HG03159 (cell line): ENCODE results near the gene LGR4.
"Not testable (repeated sequence)": the region's sequence is repeated elsewhere in the genome, so short reads cannot be mapped to it uniquely, and the experiment has no call there.

Source experiments
- ATAC-seq: cut with Tn5 transposase; IDR thresholded peaks from one replicate; pipeline ENCODE4 v1.9.1; 2021; ENCODE audit warnings: mild to moderate bottlenecking, moderate library complexity; ENCODE audit not compliant: unreplicated experiment

LGR4 gene

GRCh38 chr11:27472398-27473016 is at the start of gene LGR4:
LGR4 (minus strand) TSS chr11:27472790; CDS start chr11:27472302, 488 bp downstream.
- ATAC-seq, result peak; percentile 73

GRCh38 chr11:27520226-27520625 is 47.6 kb upstream of the LGR4 start:
- ATAC-seq, result no peak

GRCh38 chr11:27518518-27518917 is 45.9 kb upstream of the LGR4 start:
- ATAC-seq, result no peak

- ATAC-seq, result not testable (repeated sequence)
Measured at GRCh38 chr11:27517490-27517889, 44.9 kb upstream of the LGR4 start.

- ATAC-seq, result no peak
Measured at GRCh38 chr11:27514558-27514957, 42.0 kb upstream of the LGR4 start.

GRCh38 chr11:27514076-27514475 is 41.5 kb upstream of the LGR4 start:
- ATAC-seq, result no peak

- no peak for ATAC-seq
Measured at GRCh38 chr11:27513389-27513788, 40.8 kb upstream of the LGR4 start.

- no peak for ATAC-seq
Measured at GRCh38 chr11:27512238-27512637, 39.6 kb upstream of the LGR4 start.

GRCh38 chr11:27509908-27510307 is 37.3 kb upstream of the LGR4 start:
- ATAC-seq, result no peak

- ATAC-seq, result no peak
Measured at GRCh38 chr11:27507557-27508322, 35.1 kb upstream of the LGR4 start.

- ATAC-seq, result peak; percentile 98
Measured at GRCh38 chr11:27506200-27507182, 33.9 kb upstream of the LGR4 start, which contains the start of gene LIN7C. LIN7C (minus strand) TSS chr11:27506769; CDS start chr11:27506752, 17 bp downstream.

- ATAC-seq, result peak; percentile 1
Measured at GRCh38 chr11:27505781-27506180, 33.2 kb upstream of the LGR4 start.

GRCh38 chr11:27504205-27504604 is 31.6 kb upstream of the LGR4 start:
- no peak for ATAC-seq

GRCh38 chr11:27501100-27501499 is 28.5 kb upstream of the LGR4 start:
- no peak for ATAC-seq

GRCh38 chr11:27497911-27498310 is 25.3 kb upstream of the LGR4 start:
- ATAC-seq, result no peak

GRCh38 chr11:27497284-27497866 is 24.8 kb upstream of the LGR4 start:
- peak; percentile 73 for ATAC-seq

- ATAC-seq, result no peak
Measured at GRCh38 chr11:27496461-27496860, 23.9 kb upstream of the LGR4 start.

GRCh38 chr11:27495710-27496300 is 23.2 kb upstream of the LGR4 start:
- no peak for ATAC-seq

GRCh38 chr11:27489092-27489491 is 16.5 kb upstream of the LGR4 start:
- no peak for ATAC-seq

GRCh38 chr11:27487706-27488105 is 15.1 kb upstream of the LGR4 start:
- ATAC-seq, result no peak
